ENCODE results near the gene LRRC37A3.
"Not testable (repeated sequence)": the region's sequence is repeated elsewhere in the genome, so short reads cannot be mapped to it uniquely, and the experiment has no call there.

LRRC37A3 gene

GRCh38 chr17:64919289-64920025, at the start of gene LRRC37A3:
Gene LRRC37A3, minus strand, starts transcription at chr17:64919478. Its CDS starts 22,221 bp downstream, at chr17:64897257.
- peak; percentile 99 for DNase-seq (ENCODE audit: low read depth)

DNA sequence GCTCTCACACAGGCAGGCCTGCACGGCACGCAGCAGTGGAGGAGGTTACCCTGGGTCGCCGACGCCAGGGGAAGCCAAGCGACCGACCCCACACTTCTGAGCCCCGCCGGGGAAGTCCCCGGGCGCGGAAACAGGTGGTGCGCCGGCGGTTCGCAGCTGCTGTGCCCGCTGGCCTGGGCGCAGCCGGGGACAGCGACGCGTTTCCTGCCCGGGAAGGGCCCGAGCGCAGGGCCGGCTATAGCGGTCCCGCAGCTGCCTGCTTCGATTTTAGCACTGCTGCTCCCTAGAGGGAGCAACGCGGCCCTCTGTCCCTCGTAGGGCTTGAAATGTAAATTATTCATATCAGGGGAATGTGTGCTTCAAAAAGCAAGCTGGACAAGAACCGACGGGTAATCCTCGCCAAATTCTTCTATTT, 46.6 kb upstream of the LRRC37A3 start:
- DNase-seq (ENCODE audit: low read depth): peak; percentile 79

DNA sequence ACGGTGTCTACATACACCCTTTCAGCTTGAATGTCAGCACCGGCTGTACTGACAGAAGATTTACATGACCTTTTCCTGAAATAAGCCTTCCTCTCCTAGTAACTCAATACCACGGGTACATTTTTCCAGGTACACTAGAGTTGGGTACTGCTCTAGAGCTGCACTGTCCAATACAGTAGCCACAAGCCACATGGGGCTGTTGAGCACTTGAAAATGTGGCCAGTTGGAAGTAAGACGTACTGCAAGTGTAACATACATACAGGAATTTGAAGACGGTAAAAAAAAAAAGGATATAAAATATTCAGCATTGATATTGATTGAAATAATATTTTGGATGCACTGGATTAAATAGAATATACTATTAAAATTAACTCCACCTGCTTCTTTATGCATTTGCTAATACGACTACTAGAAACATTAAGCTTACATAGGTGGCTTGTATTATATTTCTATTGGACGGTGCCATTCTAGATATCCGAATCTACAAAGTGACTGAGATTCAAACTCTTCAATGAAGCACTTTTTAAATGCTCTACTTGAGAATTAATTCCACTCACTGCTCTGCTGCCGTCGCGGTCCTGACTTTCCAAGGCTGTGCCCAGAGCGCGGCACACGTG, 46.1 kb upstream of the LRRC37A3 start:
- DNase-seq (ENCODE audit: low read depth): not testable (repeated sequence)

DNA sequence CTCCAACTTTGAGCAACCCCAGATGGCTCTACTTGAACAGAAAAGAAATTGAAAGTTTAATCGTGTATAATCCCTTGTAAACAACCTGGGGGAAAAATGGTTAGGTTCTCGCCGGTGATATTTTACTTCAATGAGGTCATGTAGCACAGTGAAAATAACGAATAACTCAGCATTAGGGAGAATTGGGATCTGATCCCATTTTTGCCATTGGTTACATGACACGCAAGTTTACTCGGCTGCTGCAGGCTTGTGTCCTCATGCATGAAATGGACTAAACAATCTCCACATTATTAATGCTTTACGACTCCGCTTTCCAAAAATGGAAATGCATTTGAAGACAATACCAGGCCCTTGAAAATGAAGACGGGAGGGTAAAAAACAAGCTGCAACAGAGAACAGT, 45.5 kb upstream of the LRRC37A3 start:
- no peak for DNase-seq (ENCODE audit: low read depth)

DNA sequence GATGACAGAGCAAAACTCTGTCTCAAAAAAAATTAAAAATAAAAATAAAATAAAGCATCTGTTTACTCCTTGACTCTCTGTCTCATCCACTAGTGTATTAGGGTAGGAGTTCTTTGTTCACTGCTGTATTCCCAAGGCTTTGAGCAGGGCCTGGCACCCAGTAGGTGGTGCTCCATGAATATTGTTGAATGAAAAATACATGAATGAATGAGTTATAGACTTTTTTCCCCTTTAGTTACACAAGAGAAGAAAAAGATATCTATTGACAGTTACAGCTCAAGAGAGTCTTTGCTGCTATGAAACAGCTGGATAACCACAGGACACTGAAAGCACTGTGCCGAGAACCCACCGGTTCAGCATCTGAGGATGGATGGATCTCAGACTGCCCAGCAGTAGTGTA, 44.5 kb upstream of the LRRC37A3 start:
- DNase-seq (ENCODE audit: low read depth): not testable (repeated sequence)

GRCh38 chr17:64961563-64962378, 42.5 kb upstream of the LRRC37A3 start:
- DNase-seq (ENCODE audit: low read depth): peak; percentile 83

DNA sequence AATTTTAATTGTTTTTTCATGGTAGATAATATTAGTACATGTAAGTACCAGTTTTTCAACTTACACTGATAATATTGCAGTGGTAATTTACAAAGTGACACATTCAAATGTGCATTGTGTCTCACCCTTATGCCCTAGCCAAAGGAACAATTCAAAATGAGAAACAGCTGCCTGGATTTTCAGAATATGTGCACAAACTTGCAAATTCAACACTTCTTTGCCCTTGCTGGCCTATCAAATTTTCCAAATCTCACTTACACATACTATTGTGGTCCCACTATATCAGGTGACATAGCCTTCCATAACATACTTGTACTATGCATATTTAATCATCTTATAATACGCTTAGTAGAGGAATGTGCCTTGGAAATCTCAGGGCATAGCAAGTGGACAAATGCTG, 32.6 kb upstream of the LRRC37A3 start:
- DNase-seq (ENCODE audit: low read depth): no peak

DNA sequence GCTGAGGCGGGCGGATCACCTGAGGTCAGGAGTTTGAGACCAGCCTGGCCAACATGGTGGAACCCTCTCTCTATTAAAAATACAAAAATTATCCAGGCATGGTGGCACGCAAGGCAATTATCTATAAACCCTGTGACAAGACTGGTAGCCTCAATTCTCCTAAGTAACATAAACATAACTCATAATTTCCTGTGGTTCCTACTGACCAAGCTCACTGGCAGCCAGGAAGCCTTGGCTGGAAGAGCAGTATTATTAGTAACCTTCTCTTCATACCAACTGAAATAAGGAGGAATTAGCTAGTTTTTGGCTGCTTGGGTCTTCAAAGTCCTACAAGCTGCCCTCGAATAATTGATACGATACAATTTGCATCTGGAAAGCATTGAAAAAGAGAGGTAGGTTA, 31.6 kb upstream of the LRRC37A3 start:
- DNase-seq (ENCODE audit: low read depth): peak; percentile 55

DNA sequence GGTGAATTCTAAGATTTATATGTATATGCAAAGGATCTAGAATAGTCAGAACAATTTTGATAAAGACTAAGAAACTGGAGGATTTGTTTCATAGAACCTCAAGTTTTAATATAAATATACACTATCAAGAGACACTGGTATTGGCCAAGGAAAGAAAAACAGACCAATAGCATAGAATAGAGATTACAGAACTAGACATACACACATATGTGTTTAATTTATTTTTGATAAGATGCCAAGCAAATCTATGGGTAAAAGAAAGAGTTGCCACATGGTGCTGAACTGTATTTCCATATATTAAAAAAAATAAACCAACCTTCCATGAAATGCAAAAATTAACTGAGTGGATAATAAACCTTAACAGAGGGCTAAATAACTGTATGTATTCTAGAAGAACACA, 27.9 kb upstream of the LRRC37A3 start:
- DNase-seq (ENCODE audit: low read depth): no peak

GRCh38 chr17:64941761-64942160, 22.5 kb upstream of the LRRC37A3 start:
- no peak for DNase-seq (ENCODE audit: low read depth)

GRCh38 chr17:64941045-64941444, 21.8 kb upstream of the LRRC37A3 start:
- no peak for DNase-seq (ENCODE audit: low read depth)

GRCh38 chr17:64940055-64940454, 20.8 kb upstream of the LRRC37A3 start:
- no peak for DNase-seq (ENCODE audit: low read depth)

DNA sequence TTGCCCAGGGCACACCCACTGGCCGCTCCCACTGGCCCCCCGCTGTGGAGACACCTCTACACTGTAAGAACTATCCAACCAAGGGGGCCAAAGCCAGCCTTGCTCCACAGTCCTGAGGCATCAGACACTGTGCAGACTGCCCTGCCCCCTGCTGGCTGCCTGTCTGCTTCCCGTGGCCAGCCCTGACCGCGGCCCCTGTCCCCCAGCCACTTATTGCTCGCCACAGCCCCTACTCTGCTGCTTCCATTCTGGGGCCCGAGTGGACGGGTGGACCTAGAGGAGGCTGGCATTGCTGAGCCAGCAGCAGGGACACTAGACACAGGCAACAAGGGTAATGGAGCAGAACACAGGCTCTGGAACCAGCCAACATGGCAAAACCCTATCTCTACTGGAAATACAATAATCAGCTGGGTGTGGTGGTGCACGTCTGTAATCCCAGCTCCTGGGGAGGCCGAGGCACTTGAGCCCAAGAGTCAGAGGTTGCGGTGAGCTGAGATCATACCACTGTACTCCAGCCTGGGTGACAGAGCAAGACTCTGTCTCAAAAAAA, 19.7 kb upstream of the LRRC37A3 start:
- DNase-seq (ENCODE audit: low read depth): peak; percentile 55

- DNase-seq (ENCODE audit: low read depth): no peak
These were observed 19.0 kb upstream of the LRRC37A3 start for GRCh38 chr17:64938290-64938689.

DNA sequence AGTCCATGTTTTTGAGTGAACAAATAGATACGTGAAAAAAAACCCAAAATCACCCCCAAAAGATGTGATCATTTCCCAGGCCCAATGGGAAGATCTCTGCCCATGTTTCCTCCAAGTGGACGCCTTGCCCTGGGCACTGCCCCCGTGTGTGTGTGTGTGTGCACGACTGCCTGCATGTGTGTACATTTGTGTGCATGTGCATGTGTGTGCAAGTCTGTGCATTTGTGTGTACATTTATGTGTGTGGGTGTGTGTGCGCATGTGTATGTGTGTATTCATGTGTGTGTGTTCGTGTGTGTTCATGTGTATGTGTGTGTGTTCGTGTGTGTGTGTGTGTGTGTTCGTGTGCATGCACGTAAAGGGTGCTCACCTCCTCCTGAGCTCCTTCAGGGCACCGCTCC, 16.8 kb upstream of the LRRC37A3 start:
- no peak for DNase-seq (ENCODE audit: low read depth)

GRCh38 chr17:64934284-64934778, 15.1 kb upstream of the LRRC37A3 start:
- DNase-seq (ENCODE audit: low read depth): not testable (repeated sequence)

GRCh38 chr17:64932850-64933249, 13.6 kb upstream of the LRRC37A3 start:
- DNase-seq (ENCODE audit: low read depth): not testable (repeated sequence)

DNA sequence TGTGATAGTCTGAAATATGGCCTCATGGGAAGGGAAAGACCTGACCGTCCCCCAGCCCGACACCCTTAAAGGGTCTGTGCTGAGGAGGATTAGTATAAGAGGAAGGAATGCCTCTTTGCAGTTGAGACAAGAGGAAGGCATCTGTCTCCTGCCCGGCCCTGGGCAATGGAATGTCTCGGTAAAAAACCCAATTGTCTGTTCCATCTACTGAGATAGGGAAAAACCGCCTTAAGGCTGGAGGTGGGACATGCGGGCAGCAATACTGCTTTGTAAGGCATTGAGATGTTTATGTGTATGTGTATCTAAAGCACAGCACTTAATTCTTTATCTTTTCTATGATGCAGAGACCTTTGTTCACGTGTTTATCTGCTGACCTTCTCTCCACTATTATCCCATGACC, 11.1 kb upstream of the LRRC37A3 start:
- not testable (repeated sequence) for DNase-seq (ENCODE audit: low read depth)

GRCh38 chr17:64929419-64930209, 10.3 kb upstream of the LRRC37A3 start:
- peak; percentile 99 for DNase-seq (ENCODE audit: low read depth)

GRCh38 chr17:64928701-64929100, 9.4 kb upstream of the LRRC37A3 start:
- peak; percentile 18 for DNase-seq (ENCODE audit: low read depth)

- peak; percentile 79 for DNase-seq (ENCODE audit: low read depth)
These were observed 8.2 kb upstream of the LRRC37A3 start for GRCh38 chr17:64927444-64927843.
